Testis (tissue), 3 donors: ENCODE results near the gene ACO2. TPM values are rescaled to one million over a fixed set of nuclear protein-coding genes. Genes with fewer than 3 reads are reported as not detected.

Experiments
- DNase-seq: peaks from one replicate; pipeline ENCODE4 v3.0.0-alpha.2; 2019
- H3K27ac ChIP-seq, 2 donors: fragments of 200-600 bp; sonication (generic); one replicate each; pipeline ENCODE4 v1.5.1; 2019
- H3K27me3 ChIP-seq: fragments of 200-600 bp; sonication (generic); one replicate; pipeline ENCODE4 v1.5.1; 2019
- H3K36me3 ChIP-seq: fragments of 200-600 bp; sonication (generic); one replicate; pipeline ENCODE4 v1.5.1; 2017; ENCODE audit warnings: low read depth; ENCODE audit errors: missing control alignments
- H3K4me1 ChIP-seq: fragments of 200-600 bp; sonication (generic); one replicate; pipeline ENCODE4 v1.5.1; 2019
- H3K4me3 ChIP-seq, 2 donors: fragments of 200-600 bp; sonication (generic); one replicate each; pipeline ENCODE4 v1.5.1; 2017 to 2019
- H3K9me3 ChIP-seq: fragments of 200-600 bp; sonication (generic); one replicate; pipeline ENCODE4 v1.5.1; 2017
- CTCF ChIP-seq, 3 experiments: fragments of 450-650 bp in 2 of 3; fragments of 200-600 bp in 1 of 3; sonication (generic) in 1 of 3; IDR thresholded peaks; one replicate each; pipeline ENCODE4 v1.5.1; 2016 to 2019; ENCODE audit warnings: antibody characterized with exemption in 3 of 3, mild to moderate bottlenecking in 2 of 3, moderate library complexity in 1 of 3
- POLR2A ChIP-seq: fragments of 450-650 bp; IDR thresholded peaks from one replicate; pipeline ENCODE4 v1.6.1; 2017; ENCODE audit warnings: antibody characterized with exemption, mild to moderate bottlenecking, moderate library complexity
- WGBS, 2 donors: methylation state at CpG; one replicate each; pipeline ENCODE4 v1.1.5; 2018; 5-methylcytosine and 5-hydroxymethylcytosine counted together
- intact Hi-C: fragments of 100-400 bp; cut with DNase I; formaldehyde crosslinking; loops from one replicate; pipeline ENCODE4 v1.15.1; 2023; ENCODE audit warnings: low total_unique reads
- polyA plus RNA-seq: library from polyadenylated mRNA; stranded (reverse); fragments of 350-450 nt; fragmentation: Illumina TruSeq; extraction: RNeasy Lipid Tissue Mini Kit (QIAGEN cat#74804); gene quantifications from one replicate; pipeline ENCODE4 v1.2.3, GENCODE V29; 2014; ENCODE audit warnings: low read depth, low replicate concordance; ENCODE audit not compliant: insufficient read depth
- total RNA-seq, 2 donors: library from RNA; depleted of rRNA; stranded (reverse); fragments of >200 nt; gene quantifications; one replicate each; pipeline ENCODE4 v1.2.3, GENCODE V29; 2016

ACO2 gene
- total and polyA plus RNA-seq, 3 donors from 2014 or later: 113 to 178 (median 133) TPM

- no peak for TF ChIP-seq CTCF (IDR thresholded peaks at IDR 0.05)
- no peak for TF ChIP-seq POLR2A
- H3K9me3 ChIP-seq: no peaks in the 10 kb centered on the region
- WGBS, 2 donors: 92 to 94% methylated on average over 5 of the region's 5 CpGs
- H3K27me3 ChIP-seq: no peaks in the 10 kb centered on the region
- H3K27ac ChIP-seq: no peak overlapping the region
- no peaks in the 10 kb centered on the region for H3K36me3 ChIP-seq
- H3K4me1 ChIP-seq: peaks cover 2% of the 10 kb centered on the region
- intact Hi-C loops: no loop called here
- H3K4me3 ChIP-seq: no peak overlapping the region
- no peak for DNase-seq
Observed at GRCh38 chr22:41535244-41535643, 66.3 kb downstream of the ACO2 start.

- DNase-seq: no peak
- H3K27ac ChIP-seq: no peak overlapping the region
- 71 to 83% methylated on average over 1 to 3 of the region's 3 CpGs for WGBS, 2 donors
- intact Hi-C loops: no loop called here
- H3K36me3 ChIP-seq: no peaks in the 10 kb centered on the region
- no peak overlapping the region for H3K4me3 ChIP-seq
- no peaks in the 10 kb centered on the region for H3K9me3 ChIP-seq
- peaks cover 9% of the 10 kb centered on the region for H3K4me1 ChIP-seq
- TF ChIP-seq POLR2A (no peak), CTCF (IDR thresholded peaks at IDR 0.05) (no peak)
- no peaks in the 10 kb centered on the region for H3K27me3 ChIP-seq
Observed at GRCh38 chr22:41537203-41537602, 68.3 kb downstream of the ACO2 start.

GRCh38 chr22:41538583-41538982 lies 69.7 kb downstream of the ACO2 start:
- Histone ChIP-seq H3K27ac (no peak overlapping the region), H3K4me1 (peaks cover 20% of the 10 kb centered on the region), H3K36me3 (no peaks in the 10 kb centered on the region), H3K9me3 (no peaks in the 10 kb centered on the region), H3K4me3 (no peak overlapping the region), H3K27me3 (no peaks in the 10 kb centered on the region)
- intact Hi-C loops: no loop called here
- DNase-seq: no peak
- TF ChIP-seq POLR2A: no peak
- TF ChIP-seq CTCF (IDR thresholded peaks at IDR 0.05): no peak
- 84 to 88% methylated on average over 8 of the region's 8 CpGs for WGBS, 2 donors

- intact Hi-C loops: no loop called here
- WGBS, 2 donors: 72 to 74% methylated on average over 9 to 13 of the region's 13 CpGs
- peaks cover 21% of the 10 kb centered on the region for H3K4me1 ChIP-seq
- no peaks in the 10 kb centered on the region for H3K9me3 ChIP-seq
- no peaks in the 10 kb centered on the region for H3K36me3 ChIP-seq
- no peak for TF ChIP-seq POLR2A
- TF ChIP-seq CTCF (IDR thresholded peaks at IDR 0.05): no peak
- DNase-seq: no peak
- H3K27ac ChIP-seq: no peak overlapping the region
- no peaks in the 10 kb centered on the region for H3K27me3 ChIP-seq
- H3K4me3 ChIP-seq: no peak overlapping the region
Observed at GRCh38 chr22:41539146-41540005, 70.5 kb downstream of the ACO2 start.

GRCh38 chr22:41540006-41540315 lies 71.0 kb downstream of the ACO2 start:
- Histone ChIP-seq H3K36me3 (no peaks in the 10 kb centered on the region), H3K4me1 (peaks cover 25% of the 10 kb centered on the region), H3K9me3 (no peaks in the 10 kb centered on the region), H3K4me3 (no peak overlapping the region), H3K27ac (no peak overlapping the region), H3K27me3 (no peaks in the 10 kb centered on the region)
- DNase-seq: no peak
- intact Hi-C loops: no loop called here
- TF ChIP-seq POLR2A (no peak), CTCF (IDR thresholded peaks at IDR 0.05) (no peak)
- 84 to 90% methylated on average over 2 to 3 of the region's 3 CpGs for WGBS, 2 donors
